ENCODE data around the gene FGFBP2.
A peak's percentile ranks its signal among the peaks of the same experiment; 100 is the strongest.

The FGFBP2 gene

DNA sequence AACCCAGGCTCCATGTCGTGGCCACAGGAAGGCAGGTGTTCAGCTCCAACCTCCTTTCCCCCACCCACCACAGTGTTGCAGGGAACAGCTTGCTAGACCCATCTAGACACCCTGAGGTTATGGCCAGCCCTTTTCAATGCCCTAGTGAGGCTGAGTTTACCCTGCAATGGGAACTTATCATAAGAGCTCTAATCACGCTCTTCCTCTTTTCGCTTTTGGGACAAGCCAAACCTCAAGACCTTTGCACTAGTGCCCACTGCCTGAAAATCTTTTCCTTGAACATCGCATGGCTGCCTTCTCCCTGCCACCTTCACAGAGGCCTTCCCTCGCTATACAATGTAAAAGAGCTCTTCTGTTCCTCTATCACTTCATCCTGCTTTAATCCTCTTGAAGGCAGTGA is 2.4 kb upstream of the FGFBP2 start:
- DNase-seq, result no peak

DNA sequence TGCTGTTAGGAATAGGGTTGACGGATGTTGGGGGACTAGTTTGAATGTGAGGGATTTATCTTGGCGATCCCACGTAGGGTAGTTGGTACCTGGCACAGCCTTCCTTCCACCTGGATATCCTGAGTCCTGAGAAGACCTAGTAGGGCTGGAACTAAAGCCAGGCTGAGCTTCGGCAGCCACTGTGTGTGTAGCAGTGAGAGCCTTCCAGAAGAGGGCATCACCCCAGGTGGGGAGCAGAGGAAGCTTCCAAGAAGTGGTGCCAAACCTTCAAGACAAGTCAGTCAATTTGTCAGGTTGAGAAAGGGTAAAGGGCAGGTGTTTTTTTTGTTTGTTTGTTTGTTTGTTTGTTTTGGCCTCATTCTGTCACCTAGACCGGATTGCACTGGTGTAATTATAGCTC is 1.2 kb upstream of the FGFBP2 start:
- no peak for DNase-seq

DNA sequence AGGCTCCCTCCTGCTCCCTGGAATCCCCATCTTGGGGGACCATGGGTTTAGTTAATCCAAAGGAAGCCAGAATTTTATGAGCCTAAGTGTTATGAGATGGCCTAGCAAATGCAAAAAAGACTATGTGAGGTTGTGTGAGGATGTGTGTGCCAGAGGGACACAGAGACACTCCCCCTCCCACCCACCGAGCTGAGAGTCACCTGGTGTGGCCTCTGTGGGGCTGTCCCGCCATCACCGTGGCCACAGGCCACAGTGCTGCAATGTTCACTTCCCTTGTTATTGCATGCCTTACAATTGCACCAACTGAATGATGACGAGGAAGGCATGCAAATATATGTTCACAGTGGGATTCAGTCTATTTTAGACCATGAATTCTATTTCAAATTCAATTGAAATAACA is 601 bp upstream of the FGFBP2 start:
- DNase-seq, result no peak

DNA sequence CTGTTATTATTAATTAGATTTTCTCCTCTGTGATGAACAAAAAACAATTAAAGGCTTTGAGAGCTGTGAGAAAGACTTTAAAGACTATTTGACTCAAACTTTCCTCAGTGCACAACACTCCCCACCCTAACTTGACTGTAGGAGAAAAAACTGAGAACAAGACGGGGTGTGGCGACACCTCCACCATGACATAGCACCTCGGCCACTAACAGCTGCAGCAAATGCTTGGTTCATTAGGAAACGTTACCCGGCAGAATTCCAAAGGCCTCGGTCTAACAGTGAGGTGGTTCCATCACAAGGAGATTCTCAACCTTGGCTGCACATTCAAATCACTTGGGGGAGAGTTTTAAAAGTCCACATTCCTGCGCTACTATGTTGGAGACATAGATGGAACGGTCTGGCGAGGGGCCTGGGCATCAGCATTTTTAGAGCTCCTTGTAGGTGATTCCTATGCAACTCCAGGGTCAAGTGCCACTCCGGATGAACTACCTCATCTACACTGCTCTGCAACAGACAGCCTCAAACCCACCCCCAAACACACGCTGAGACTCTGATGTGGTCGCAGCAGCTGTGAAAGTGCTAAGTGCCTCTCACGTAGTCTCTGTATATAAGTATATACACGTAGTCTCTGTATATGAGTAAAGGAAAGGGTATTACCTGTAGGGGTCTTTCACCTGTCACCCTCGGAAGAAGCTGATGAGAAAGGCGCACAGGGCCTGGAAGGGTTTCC is 1.0 kb downstream of the FGFBP2 start:
- no peak for DNase-seq

DNA sequence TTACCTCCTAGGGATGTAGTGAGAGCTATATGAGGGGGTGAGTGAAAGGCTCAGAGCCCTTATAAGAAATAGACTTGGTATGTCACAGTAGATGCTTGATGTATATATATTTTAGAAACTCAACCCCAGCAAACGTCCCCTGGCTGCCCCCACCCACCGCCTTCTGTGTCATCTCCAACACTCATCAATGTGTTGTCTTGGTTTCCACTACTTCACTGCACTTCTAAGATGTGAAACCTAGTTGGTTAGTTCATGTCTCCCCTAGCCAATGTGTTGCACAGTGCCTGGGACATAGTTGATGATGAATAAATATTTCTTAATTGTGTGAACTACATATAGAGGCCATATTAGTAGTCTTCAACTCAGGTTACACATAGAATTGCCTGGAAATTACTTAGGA is 4.4 kb downstream of the FGFBP2 start:
- DNase-seq, result no peak

DNA sequence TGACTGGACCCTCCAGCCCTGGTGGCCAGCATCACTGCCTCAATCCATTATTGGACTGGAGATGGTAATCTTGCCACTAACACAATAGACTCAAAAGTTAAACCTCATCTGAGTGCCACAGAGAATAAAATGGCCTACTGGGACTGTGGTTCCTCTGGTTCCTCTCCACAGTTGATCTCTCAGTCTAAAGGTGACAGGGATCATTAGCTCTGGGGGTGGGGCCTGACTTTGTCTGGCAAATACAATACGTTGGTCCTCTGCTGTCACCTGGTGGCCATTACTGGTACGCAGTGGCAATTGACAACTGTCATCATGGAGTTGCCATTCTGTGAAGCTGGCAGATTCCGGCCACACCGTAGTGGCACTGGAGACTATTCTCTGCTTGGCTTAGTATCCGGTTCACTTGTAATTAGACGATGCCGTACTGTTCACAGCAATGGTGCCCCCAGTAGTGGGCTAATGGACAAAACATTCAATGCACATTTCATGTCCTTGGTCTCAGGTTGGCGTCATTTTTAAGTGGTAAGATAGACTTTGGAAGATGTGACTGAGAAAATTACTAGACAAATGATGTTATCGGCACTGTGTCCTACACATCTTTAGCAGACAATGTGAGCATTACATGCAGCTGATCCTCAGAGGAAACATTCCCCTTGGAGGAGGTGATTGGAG is 6.7 kb downstream of the FGFBP2 start:
- DNase-seq, result peak; percentile 24 to 70 (median 42)

GRCh38 chr4:15955670-15956069 is 7.3 kb downstream of the FGFBP2 start:
- DNase-seq, result no peak

DNA sequence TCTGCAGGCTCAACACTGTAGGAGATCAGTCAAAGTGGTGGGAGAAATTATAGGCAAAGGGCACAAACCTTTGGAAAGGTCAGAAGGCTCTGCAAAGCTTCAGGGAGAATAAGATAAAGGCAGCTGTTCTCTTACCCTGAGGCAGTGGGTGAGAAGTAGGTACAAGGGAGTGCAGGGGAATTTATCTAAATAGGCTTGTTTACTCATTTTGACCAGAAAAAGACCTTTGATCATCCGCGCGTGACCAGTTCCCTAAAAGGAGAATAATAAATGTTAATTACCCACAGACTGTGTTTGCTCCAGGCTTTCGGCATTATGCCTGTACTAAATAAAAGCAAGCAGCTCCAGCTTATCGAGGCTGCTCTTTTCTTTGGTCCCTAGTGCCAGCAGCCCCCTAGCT is 9.3 kb downstream of the FGFBP2 start:
- no peak for DNase-seq

GRCh38 chr4:15951781-15952180 is 11.2 kb downstream of the FGFBP2 start:
- no peak for DNase-seq

DNA sequence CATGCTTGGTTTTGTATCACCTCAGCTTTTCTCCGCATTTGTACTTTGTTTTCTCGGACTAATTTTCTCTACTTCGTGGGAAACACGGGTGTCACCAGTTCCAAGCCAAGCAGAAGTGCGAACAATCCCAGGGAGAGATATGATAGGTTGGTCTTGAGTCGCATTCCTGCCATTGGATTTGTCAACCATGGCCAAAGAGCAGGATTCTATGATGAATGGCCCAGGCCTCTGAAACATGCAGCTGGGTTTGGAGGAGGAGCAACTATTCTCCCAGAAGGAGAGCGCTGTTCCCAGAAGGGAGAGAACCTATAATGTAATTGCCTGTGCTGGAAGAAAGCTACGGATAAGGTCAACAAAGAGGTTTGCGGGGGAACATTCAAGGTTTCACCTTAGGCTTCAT is 14.1 kb downstream of the FGFBP2 start:
- no peak for DNase-seq

- DNase-seq, result no peak
These were observed 15.3 kb downstream of the FGFBP2 start for GRCh38 chr4:15947684-15948083.

GRCh38 chr4:15945516-15945915 is 17.5 kb downstream of the FGFBP2 start:
- DNase-seq, result no peak

DNA sequence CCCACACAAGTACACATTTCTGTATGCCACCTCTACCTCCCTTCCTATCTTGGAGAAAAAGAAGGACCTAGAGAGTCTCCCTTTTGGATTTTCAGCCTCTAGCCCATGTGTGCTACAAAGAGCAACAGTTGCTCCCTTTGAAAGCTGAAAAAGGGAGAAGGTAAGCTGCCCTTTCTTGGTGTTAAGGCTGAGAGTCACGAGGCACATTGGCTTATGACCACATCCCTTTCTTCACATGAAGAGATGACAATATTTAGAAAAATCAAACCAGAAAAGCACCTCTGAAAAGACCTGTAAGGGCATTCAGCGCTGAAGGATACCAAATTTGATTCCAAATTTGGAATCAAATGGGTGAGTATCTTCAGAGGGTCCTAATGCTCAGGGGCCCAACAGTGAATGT is 18.1 kb downstream of the FGFBP2 start:
- no peak for DNase-seq

GRCh38 chr4:15942283-15942682 is 20.7 kb downstream of the FGFBP2 start:
- no peak for DNase-seq

DNA sequence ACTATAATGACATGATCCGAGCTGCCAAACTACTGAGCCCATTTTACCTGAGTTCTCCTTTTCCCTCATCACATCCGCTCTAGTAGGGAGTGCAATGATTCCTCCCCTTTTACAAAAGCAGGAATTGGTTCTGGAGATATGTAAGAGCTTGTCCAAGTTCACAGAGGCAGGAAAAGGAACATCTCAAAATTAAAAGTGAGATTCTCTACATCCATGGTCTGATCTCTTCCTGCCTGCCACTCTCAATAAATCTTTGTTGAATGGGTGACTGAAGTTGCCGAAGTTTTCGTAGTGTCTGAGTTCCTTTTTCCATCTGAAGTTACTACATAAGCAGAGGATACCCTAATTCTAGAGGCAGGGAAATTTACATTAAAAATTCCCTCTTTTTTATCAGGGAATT is 24.3 kb downstream of the FGFBP2 start, which contains the start of gene FGFBP1:
Gene FGFBP1, minus strand, starts transcription at position 101 of the 400 bp plus-strand sequence. CDS start 2,108 bp downstream, outside the sequence.
- DNase-seq, result no peak

GRCh38 chr4:15938182-15938581 is 24.8 kb downstream of the FGFBP2 start:
- no peak for DNase-seq

- DNase-seq, result no peak
These were observed 26.5 kb downstream of the FGFBP2 start for GRCh38 chr4:15936495-15936894.

GRCh38 chr4:15935504-15936402 is 27.2 kb downstream of the FGFBP2 start:
- DNase-seq, result no peak

GRCh38 chr4:15934259-15934658 is 28.7 kb downstream of the FGFBP2 start:
- DNase-seq, result no peak

- DNase-seq, result no peak
These were observed 31.3 kb downstream of the FGFBP2 start for GRCh38 chr4:15931451-15932210.

- DNase-seq, result no peak
These were observed 32.7 kb downstream of the FGFBP2 start for GRCh38 chr4:15930314-15930713.

DNA sequence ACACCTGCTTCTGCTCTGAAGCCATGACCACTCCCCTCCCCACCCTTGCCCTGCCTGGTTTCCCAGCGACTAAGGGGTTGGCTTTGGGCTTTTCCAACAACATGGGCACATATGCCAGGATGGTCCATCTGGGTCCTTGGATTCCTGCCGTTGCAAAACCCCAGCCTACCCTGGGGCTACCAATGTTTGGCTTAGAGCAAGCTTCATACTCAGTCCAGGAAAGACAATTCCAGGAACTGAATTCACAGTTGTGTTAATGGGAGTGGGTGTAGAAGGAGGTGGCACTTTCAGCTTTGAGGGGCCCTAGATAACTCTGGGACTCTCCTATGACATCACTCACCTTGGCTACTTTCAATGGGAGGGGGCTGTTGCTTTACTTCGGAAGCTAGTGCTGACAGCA is 33.4 kb downstream of the FGFBP2 start:
- DNase-seq, result no peak

DNA sequence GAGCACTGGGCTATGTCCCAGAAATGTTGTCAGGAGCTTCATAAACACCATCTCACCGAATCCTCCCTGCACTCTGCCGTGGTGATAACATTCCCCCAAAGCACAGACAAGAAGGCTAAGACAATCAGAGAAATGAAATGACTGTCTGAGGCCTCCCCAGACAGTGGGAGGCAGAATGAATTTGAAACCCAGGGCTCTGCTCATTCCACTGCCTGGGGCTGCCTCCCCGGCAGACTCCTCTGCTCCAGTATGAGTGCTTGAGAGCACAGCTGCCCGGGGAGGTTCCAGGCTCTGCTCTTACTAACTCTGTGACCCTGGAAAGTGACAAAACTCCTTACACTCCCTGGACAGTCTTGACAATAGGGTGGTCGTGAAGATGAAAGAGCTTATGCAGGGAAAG is 34.1 kb downstream of the FGFBP2 start:
- no peak for DNase-seq
